Ramos (cell line): ENCODE results near the gene TSEN2.
"Not testable (repeated sequence)": the region's sequence is repeated elsewhere in the genome, so short reads cannot be mapped to it uniquely, and the experiment has no call there.

Source experiments
- in situ Hi-C: fragments of 300-500 bp; cut with MboI; formaldehyde crosslinking; loops from one replicate; pipeline ENCODE4 v1.14.3; 2022; ENCODE audit warnings: low sequenced_read_pairs; ENCODE audit not compliant: unreplicated experiment

Gene TSEN2

GRCh38 chr3:12484198-12484982, at the start of gene TSEN2:
TSEN2 (plus strand) TSS chr3:12484480; CDS start chr3:12489801, 5,321 bp downstream.
- in situ Hi-C loops, result no loop called here

GRCh38 chr3:12436514-12437220, 47.6 kb upstream of the TSEN2 start:
- in situ Hi-C loops, result no loop called here

- in situ Hi-C loops, result no loop called here
Measured at GRCh38 chr3:12437221-12437605, 47.1 kb upstream of the TSEN2 start.

GRCh38 chr3:12437861-12438260, 46.4 kb upstream of the TSEN2 start:
- in situ Hi-C loops, result no loop called here

- in situ Hi-C loops, result no loop called here
Measured at GRCh38 chr3:12438318-12438717, 46.0 kb upstream of the TSEN2 start.

GRCh38 chr3:12439161-12439940, 44.9 kb upstream of the TSEN2 start:
- in situ Hi-C loops, result no loop called here

- in situ Hi-C loops, result no loop called here
Measured at GRCh38 chr3:12440927-12441714, 43.2 kb upstream of the TSEN2 start.

- in situ Hi-C loops, result no loop called here
Measured at GRCh38 chr3:12442654-12443501, 41.4 kb upstream of the TSEN2 start.

GRCh38 chr3:12443781-12444522, 40.3 kb upstream of the TSEN2 start:
- in situ Hi-C loops, result no loop called here

- in situ Hi-C loops, result no loop called here
Measured at GRCh38 chr3:12444582-12445471, 39.5 kb upstream of the TSEN2 start.

- in situ Hi-C loops, result no loop called here
Measured at GRCh38 chr3:12445523-12446240, 38.6 kb upstream of the TSEN2 start.

- in situ Hi-C loops, result no loop called here
Measured at GRCh38 chr3:12446298-12446697, 38.0 kb upstream of the TSEN2 start.

- in situ Hi-C loops, result no loop called here
Measured at GRCh38 chr3:12447075-12447474, 37.2 kb upstream of the TSEN2 start.

- in situ Hi-C loops, result not testable (repeated sequence)
Measured at GRCh38 chr3:12448404-12449202, 35.7 kb upstream of the TSEN2 start.

- in situ Hi-C loops, result no loop called here
Measured at GRCh38 chr3:12449889-12450682, 34.2 kb upstream of the TSEN2 start.
